SJSA1 (cell line): ENCODE data around the gene MAPRE3. TPM values are rescaled to one million over a fixed set of nuclear protein-coding genes. Genes with fewer than 3 reads are reported as not detected.

Experiments
- DNase-seq, 2 experiments: peaks; one replicate each; pipeline ENCODE4 v3.0.0-alpha.2; 2015 to 2020; ENCODE audit warnings: low spot score in 2 of 2, low read depth in 1 of 2
- H3K27ac ChIP-seq: fragments of 250-450 bp; sonication (Bioruptor Pico); 2 replicates; pipeline ENCODE4 v1.5.1; 2020; ENCODE audit warnings: mild to moderate bottlenecking, moderate library complexity
- H3K27me3 ChIP-seq: fragments of 250-450 bp; sonication (Bioruptor Pico); replicated peaks from 2 replicates; pipeline ENCODE4 v1.5.1; 2020; ENCODE audit warnings: mild to moderate bottlenecking, moderate library complexity
- H3K36me3 ChIP-seq: fragments of 250-450 bp; sonication (Bioruptor Pico); 2 replicates; pipeline ENCODE4 v1.5.1; 2020; ENCODE audit warnings: mild to moderate bottlenecking
- H3K4me1 ChIP-seq: fragments of 250-450 bp; sonication (Bioruptor Pico); replicated peaks from 2 replicates; pipeline ENCODE4 v1.6.1; 2021; ENCODE audit warnings: mild to moderate bottlenecking
- H3K4me3 ChIP-seq: fragments of 250-450 bp; sonication (Bioruptor Pico); 2 replicates; pipeline ENCODE4 v1.5.1; 2020; ENCODE audit warnings: mild to moderate bottlenecking
- H3K9me3 ChIP-seq: fragments of 250-450 bp; sonication (Bioruptor Pico); replicated peaks from 2 replicates; pipeline ENCODE4 v1.5.1; 2020; ENCODE audit warnings: mild to moderate bottlenecking
- total RNA-seq: library from RNA; depleted of rRNA; stranded (reverse); fragments of >200 nt; shearing (Covaris generic); gene quantifications from 2 replicates; pipeline ENCODE4 v1.2.3, GENCODE V29; 2014

MAPRE3 gene
- total RNA-seq, 1 experiment from 2014 or later = 3.3 TPM

DNA sequence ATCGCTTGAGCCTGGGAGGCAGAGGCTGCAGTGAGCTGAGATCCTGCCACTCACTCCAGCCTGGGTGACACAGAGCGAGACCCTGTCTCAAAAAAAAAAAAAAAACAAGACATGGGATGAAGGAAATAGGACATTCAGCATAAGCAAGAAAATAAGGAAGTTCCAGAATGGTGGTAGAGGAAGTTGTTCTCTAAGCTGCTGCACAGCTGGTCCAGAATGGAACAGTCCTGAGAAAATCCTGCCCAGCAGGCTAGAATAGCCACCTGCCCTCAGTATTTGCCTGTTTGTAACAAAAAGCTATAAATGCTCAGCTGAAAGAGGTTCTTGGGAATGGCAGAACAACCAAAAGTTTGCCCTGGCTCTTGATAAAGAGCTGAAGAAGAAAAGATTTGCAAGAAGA is 11.1 kb upstream of the MAPRE3 start:
- H3K36me3 ChIP-seq = no peaks in the 10 kb centered on the region
- DNase-seq = no peak
- H3K9me3 ChIP-seq = no peaks in the 10 kb centered on the region
- H3K4me1 ChIP-seq = no peaks in the 10 kb centered on the region
- H3K27me3 ChIP-seq = peaks cover 43% of the 10 kb centered on the region
- no peak overlapping the region for H3K27ac ChIP-seq
- no peak overlapping the region for H3K4me3 ChIP-seq

DNA sequence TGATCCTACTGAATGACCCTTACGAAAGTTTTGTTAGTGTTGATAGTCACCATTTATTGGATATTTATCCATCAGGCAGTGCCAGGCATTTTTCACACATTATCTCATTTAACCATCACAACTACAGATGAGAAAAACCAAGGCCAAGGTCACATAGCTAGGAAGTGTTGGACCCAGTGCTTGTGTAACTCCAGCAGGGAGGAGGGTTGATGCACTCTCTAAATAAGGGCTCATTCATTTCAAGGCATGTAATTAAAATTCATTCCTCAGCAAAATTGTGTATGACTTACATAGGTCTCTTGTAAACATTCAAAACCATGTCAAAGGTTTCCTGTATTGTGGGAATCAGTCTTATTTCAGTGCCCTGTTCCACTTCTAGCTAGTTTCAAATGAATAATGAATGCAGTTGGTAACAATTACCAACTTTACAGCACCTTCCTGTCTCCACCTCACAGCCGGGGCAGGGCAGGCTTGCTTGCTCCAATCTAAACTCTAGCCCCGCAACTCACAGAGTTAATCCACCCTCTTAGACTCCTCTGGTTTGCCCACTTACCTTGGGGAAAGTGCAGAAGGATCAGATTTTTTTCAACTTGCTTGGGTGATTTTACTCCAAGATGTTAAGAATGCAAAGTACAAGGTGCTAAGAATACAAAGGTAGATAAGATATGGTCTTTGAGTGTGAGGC is 5.8 kb upstream of the MAPRE3 start:
- DNase-seq = no peak

DNA sequence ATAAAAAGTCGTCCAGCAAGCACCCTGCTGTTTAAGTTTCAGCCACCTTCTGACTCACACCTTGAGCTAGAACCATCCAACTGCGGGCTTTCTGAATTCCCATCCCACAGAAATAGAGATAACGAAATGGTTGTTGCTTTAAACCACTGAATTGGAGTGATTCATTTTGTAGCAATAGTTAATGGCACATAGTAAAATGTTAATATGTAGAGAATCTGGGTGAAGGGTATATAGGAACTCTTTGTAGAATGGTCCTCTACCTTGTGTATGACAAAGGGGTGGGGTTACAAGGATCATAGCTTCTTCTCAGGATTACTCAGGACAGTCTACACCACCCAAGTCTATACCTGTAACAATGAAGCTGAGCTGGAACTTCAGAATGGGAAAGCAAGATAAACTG is 2.4 kb upstream of the MAPRE3 start:
- no peak for DNase-seq
- no peaks in the 10 kb centered on the region for H3K9me3 ChIP-seq
- no peak overlapping the region for H3K27ac ChIP-seq
- no peaks in the 10 kb centered on the region for H3K27me3 ChIP-seq
- H3K36me3 ChIP-seq = no peaks in the 10 kb centered on the region
- peaks cover 17% of the 10 kb centered on the region for H3K4me1 ChIP-seq
- no peak overlapping the region for H3K4me3 ChIP-seq

More for the DNA sequence above, 5.8 kb upstream of the MAPRE3 start:
- Histone ChIP-seq H3K27me3 (0 out of 2 replicates have a peak, but pooled peaks cover 6% of the 10 kb centered on the region), H3K27ac (no peak overlapping the region), H3K36me3 (no peaks in the 10 kb centered on the region), H3K4me1 (peaks cover 9% of the 10 kb centered on the region), H3K9me3 (no peaks in the 10 kb centered on the region), H3K4me3 (no peak overlapping the region)

DNA sequence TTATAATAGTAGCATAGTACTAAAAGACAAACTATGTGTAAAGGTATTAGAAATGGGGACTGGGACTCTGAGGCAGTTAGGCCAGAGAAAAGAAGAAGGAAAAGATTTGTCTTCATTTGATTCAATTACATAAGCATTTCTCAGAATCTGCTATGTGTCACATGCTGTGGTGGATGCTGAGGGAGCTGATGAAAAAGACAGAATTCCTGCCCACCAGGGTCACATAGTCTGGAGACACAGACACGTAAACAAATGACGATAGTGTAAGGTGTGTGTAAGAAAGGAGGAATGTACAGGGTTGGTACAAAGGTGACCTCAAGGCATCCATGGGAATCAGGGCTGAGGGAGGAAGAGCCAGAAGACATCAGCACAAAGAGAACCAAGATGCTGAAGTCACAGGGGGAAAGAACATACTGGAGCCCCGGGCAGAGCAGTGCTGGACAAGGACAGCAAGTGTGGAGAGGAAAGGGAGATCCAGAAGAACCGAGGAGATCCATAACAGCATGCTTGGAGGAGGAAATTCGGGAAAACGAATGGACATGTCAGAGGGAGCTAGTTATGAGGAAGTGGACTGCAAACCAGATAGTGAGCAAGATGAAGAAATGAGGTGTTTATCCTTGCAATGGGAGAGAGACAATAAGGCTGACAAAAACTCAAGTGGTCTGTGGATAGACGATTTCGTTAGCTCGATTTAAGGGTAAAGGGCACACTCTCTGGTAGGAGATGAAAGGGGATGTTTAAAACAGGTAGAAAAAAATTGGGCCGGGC is 1.2 kb upstream of the MAPRE3 start:
- Histone ChIP-seq H3K4me1 (peaks cover 17% of the 10 kb centered on the region), H3K36me3 (no peaks in the 10 kb centered on the region), H3K4me3 (no peak overlapping the region), H3K9me3 (no peaks in the 10 kb centered on the region), H3K27me3 (no peaks in the 10 kb centered on the region), H3K27ac (no peak overlapping the region)
- DNase-seq = peak in 1 of 2 experiments; percentile 26

DNA sequence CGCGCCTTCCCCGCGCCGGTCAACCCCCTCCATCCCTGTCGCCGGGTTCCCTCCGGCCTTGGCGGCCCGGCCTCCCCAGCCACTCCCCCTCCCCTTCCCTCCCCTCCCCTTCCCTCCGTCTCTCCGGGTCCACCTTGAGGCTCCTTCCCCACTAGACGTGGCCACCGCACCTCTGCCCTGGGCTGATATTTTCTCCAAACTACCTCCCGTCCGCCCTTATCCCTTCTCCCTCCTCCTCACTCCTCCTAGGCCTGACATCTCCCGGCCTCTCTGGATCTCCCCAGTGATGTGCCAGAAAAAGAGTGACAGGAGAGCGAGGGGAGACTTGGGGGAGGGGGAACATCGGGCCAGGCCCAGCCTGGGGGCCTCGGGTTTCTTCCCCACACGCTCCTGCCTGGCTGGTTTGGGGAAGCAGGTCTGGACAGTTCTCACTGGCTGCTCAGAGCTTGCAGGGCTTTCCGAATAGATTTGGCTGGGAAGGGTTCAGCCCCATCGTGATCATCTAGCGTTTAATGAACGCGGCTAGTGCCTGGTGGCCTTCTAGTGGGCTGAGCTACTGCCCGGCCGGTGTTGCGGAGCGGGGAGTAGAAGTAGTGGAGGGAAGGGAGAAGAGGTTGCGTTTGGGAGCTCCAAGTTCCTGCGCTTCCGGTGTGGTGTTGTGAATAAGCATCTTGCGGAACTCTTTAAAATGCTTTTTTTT is 641 bp downstream of the MAPRE3 start:
- no peaks in the 10 kb centered on the region for H3K9me3 ChIP-seq
- DNase-seq = no peak
- no peaks in the 10 kb centered on the region for H3K36me3 ChIP-seq
- H3K27ac ChIP-seq = no peak overlapping the region
- H3K4me3 ChIP-seq = peak overlapping the region; percentile 55
- peaks cover 17% of the 10 kb centered on the region for H3K4me1 ChIP-seq
- no peaks in the 10 kb centered on the region for H3K27me3 ChIP-seq

DNA sequence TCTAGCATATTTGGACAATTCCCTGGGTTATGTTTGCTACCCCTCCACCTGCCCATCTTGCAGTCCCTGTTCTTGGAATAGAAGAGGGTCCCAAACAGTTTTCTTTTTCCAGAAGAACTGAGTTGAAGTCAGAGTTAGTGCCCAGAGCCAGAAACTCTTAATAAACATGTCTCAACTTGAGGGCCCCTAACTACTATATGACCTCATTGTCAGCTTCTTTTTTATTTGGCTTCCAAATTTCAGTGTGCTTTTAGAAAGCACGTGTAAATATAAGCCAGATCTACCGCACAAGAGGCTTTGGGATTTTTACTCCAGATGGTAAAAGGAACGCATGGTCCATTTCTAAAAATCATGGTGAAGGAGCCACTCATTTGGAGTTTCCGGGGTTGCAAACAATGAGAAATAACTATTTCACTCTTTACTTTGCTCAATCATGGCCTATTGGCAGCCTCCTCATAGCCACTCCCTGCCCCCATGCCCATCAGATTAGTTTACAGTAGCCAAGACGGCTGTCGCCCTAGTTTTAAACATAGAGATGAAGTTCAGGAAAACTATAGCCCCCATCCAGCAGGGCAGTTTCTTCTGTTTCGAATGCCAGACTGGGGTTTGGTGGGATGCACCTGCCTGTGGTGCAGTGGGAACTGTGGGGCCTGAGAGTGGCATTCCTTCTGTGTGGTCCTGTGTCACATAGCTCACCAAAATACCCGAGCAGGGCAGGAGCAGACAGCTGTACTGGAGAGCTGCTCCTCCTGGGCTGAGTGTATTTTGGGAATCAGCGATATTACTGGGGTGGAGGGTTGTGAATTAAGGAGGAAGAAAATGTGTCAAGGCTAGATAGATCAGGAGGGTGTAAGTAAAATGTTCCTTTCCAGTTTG is 1.7 kb downstream of the MAPRE3 start:
- Histone ChIP-seq H3K27ac (no peak overlapping the region), H3K9me3 (no peaks in the 10 kb centered on the region), H3K36me3 (no peaks in the 10 kb centered on the region), H3K27me3 (no peaks in the 10 kb centered on the region), H3K4me1 (peaks cover 17% of the 10 kb centered on the region), H3K4me3 (no peak overlapping the region)
- no peak for DNase-seq

DNA sequence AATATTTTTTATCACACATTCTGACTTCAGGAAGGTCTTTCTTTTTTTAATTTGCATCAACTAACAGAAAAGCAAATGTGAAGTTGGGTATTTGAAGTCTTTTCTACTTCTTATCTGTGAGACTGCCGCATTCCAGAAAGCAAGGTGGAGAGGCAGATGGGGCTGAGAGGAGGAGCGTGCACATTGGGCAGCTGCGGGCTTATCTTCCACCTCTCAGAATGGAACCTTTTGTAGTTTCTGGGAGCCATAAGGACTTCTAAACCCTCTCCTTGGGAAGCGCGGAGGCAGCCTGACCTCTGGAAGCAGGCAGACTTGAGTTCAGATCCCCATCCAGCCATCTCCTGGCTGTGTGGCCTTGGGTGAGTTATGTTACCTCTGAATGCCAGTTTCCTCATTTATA is 3.9 kb downstream of the MAPRE3 start:
- Histone ChIP-seq H3K4me1 (peaks cover 11% of the 10 kb centered on the region), H3K27me3 (no peaks in the 10 kb centered on the region), H3K27ac (no peak overlapping the region), H3K36me3 (no peaks in the 10 kb centered on the region), H3K9me3 (no peaks in the 10 kb centered on the region), H3K4me3 (no peak overlapping the region)
- DNase-seq = no peak

DNA sequence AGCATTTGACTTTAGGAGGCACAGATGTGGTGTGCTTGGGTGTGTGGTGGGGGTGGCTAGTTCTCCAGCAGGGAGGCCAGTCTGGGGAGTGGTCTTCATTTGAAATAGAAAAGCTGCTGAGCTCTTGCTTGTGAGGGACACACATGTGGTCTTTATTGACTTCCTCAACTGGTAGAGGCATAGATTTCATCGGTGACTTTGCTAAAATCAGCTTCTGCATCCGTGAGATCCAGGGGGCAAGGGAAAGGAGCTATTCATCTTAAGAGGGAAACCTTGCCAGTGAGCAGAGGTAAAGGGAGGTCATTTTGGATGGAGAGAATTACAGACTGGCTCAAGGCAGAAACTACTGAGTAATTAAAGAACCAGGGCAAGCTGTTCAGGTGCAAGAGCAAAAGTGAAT is 4.7 kb downstream of the MAPRE3 start:
- H3K27me3 ChIP-seq = no peaks in the 10 kb centered on the region
- no peak overlapping the region for H3K27ac ChIP-seq
- DNase-seq = no peak
- H3K4me1 ChIP-seq = peaks cover 5% of the 10 kb centered on the region
- no peaks in the 10 kb centered on the region for H3K36me3 ChIP-seq
- no peaks in the 10 kb centered on the region for H3K9me3 ChIP-seq
- H3K4me3 ChIP-seq = no peak overlapping the region

DNA sequence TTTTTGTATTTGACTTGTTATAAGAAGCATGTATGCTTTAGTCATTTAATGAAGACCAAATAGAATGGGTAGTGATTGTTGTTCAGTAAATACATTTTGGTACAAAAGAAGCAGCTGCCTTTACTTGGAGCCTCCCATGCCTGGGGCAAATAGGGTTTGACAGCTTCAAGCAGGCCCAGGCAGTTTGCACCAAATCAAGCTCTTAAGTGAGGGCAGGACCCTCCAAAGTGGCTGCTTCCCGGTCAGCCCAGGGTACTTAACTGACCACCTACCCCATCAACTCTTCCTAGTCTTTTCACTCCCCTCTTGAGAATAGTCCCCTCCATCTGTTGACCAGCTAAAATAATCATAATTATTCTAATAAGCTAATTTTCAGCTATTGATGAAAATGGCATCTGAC is 5.2 kb downstream of the MAPRE3 start:
- no peak overlapping the region for H3K4me3 ChIP-seq
- H3K9me3 ChIP-seq = no peaks in the 10 kb centered on the region
- no peak overlapping the region for H3K27ac ChIP-seq
- no peaks in the 10 kb centered on the region for H3K36me3 ChIP-seq
- H3K4me1 ChIP-seq = peaks cover 4% of the 10 kb centered on the region; the same call in 1 of the 2 replicates
- DNase-seq = no peak
- H3K27me3 ChIP-seq = no peaks in the 10 kb centered on the region

DNA sequence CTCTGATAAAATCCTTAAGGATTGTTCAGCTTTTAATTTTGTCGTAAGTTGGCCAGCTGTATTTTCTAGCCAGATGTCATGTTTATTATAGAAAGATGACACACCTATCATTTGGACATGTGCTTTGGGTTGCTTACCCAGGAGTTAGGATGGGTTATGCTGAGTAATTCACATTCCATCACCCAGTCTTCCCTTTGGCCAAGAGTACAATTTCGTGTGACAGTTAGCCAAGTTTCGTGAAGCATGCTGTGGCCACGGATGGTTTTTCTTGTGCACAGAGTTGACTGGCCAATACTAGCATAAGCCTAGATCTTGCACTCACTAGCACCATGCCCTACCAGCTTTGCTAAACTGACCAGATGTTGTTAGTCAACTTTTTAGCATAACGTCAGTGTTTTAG is 5.8 kb downstream of the MAPRE3 start:
- H3K36me3 ChIP-seq = no peaks in the 10 kb centered on the region
- no peaks in the 10 kb centered on the region for H3K27me3 ChIP-seq
- no peak for DNase-seq
- no peak overlapping the region for H3K27ac ChIP-seq
- H3K4me3 ChIP-seq = no peak overlapping the region
- no peaks in the 10 kb centered on the region for H3K9me3 ChIP-seq
- H3K4me1 ChIP-seq = peaks cover under 1% of the 10 kb centered on the region; the same call in 1 of the 2 replicates

DNA sequence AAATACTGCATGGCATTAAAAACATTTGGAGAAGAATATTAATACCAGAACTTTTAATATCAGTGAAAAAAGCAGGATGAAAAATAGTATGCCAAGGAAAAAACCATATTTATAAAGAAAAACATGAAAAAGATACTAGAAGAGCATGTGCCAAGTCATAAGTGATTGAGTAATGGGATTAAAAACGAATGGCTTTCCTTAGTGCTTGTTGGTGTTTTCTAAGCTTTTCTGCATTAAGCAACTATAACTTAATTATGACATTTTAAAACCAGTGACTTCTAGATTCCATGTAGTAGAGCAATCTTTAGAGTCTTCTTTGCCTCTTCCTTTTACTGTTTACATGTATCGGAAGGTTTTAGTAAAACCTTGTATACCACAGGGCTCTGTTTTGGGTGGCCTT is 6.6 kb downstream of the MAPRE3 start:
- no peaks in the 10 kb centered on the region for H3K36me3 ChIP-seq
- H3K9me3 ChIP-seq = no peaks in the 10 kb centered on the region
- no peak overlapping the region for H3K27ac ChIP-seq
- H3K27me3 ChIP-seq = no peaks in the 10 kb centered on the region
- H3K4me3 ChIP-seq = no peak overlapping the region
- no peaks in the 10 kb centered on the region for H3K4me1 ChIP-seq
- DNase-seq = no peak

DNA sequence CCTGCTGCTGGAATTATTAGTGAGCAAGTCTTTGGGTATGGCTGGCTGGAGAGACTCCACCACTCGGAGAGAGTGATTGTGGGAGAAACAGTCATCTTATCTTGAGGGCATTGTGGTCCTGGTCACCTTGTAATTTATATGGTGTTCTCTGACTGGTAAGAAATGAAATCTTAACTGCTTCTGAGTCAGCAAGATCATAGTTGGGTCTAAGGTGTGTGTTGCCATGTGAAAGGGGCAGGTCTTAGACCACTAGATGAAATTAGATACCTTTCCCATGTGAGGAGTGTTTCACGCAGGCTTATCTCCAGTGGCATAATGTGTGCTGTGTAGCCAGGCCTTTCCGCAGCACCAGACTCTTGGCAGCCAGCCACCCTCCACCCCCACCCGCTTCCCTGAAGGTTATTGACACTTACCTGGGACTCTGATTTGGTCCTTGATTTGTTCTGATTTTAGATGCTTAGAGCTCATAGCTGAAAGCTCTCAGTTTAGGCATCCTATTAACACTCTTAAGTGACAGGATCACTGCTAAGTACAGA is 7.7 kb downstream of the MAPRE3 start:
- Histone ChIP-seq H3K36me3 (no peaks in the 10 kb centered on the region), H3K27me3 (no peaks in the 10 kb centered on the region), H3K4me1 (no peaks in the 10 kb centered on the region), H3K9me3 (no peaks in the 10 kb centered on the region), H3K27ac (no peak overlapping the region), H3K4me3 (no peak overlapping the region)
- DNase-seq = no peak

DNA sequence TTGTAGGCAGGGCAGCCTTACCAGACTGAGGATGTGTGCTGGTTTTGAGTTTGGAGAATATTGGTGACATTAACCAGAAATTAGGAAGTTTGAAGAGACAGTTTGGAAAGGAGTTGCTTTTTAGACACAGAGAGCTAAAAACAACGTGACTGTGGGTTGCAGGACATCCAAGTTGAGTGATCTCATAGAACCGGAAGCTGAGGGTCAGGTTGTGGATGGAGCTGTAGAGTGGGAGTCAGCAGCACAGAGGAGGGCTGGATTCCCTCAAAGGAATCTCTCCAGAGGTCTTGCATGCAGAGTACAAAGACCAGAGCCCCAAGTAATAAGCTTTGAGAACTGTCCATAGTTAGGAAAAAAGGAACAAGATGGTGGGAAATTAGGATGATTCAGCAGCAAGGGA is 9.3 kb downstream of the MAPRE3 start:
- Histone ChIP-seq H3K4me3 (no peak overlapping the region), H3K36me3 (no peaks in the 10 kb centered on the region), H3K4me1 (no peaks in the 10 kb centered on the region), H3K27ac (no peak overlapping the region), H3K9me3 (no peaks in the 10 kb centered on the region), H3K27me3 (no peaks in the 10 kb centered on the region)
- no peak for DNase-seq
